Thyroid gland (tissue), 4 donors: ENCODE results near the gene C21orf58. TPM values are rescaled to one million over a fixed set of nuclear protein-coding genes. Genes with fewer than 3 reads are reported as not detected.

ENCODE experiments used
- DNase-seq, 2 donors: peaks; one replicate each; pipeline ENCODE4 v3.0.0-alpha.2; 2019
- H3K27ac ChIP-seq, 3 donors: fragments of 200-600 bp; sonication (generic); 1 replicate in 2 of 3; 2 replicates in 1 of 3; pipeline ENCODE4 v1.5.1; 2016 to 2019; ENCODE audit warnings: mild to moderate bottlenecking in 1 of 3, moderate library complexity in 1 of 3
- H3K27me3 ChIP-seq: fragments of 200-600 bp; sonication (generic); one replicate; pipeline ENCODE4 v1.5.1; 2019
- H3K36me3 ChIP-seq, 2 donors: fragments of 200-600 bp; sonication (generic); one replicate each; pipeline ENCODE4 v1.5.1; 2016 to 2019
- H3K4me1 ChIP-seq, 2 donors: fragments of 200-600 bp; sonication (generic); one replicate each; pipeline ENCODE4 v1.5.1; 2017 to 2019
- H3K4me3 ChIP-seq, 3 donors: fragments of 200-600 bp; sonication (generic); replicated peaks in 1 of 3; 1 replicate in 2 of 3; 2 replicates in 1 of 3; pipeline ENCODE4 v1.5.1; 2016; ENCODE audit warnings: mild to moderate bottlenecking in 1 of 3
- H3K9me3 ChIP-seq: fragments of 200-600 bp; sonication (generic); one replicate; pipeline ENCODE4 v1.5.1; 2017
- CTCF ChIP-seq, 6 experiments: fragments of 200-600 bp in 3 of 6; fragments of 450-650 bp in 3 of 6; sonication (generic) in 3 of 6; IDR thresholded peaks; one replicate each; pipeline ENCODE4 v1.5.1; 2016 to 2019; ENCODE audit warnings: antibody characterized with exemption in 6 of 6, mild to moderate bottlenecking in 2 of 6, inconsistent platforms in 1 of 6, moderate library complexity in 1 of 6
- POLR2A ChIP-seq, 2 donors: fragments of 450-650 bp; IDR thresholded peaks; one replicate each; pipeline ENCODE4 v1.6.1; 2017; ENCODE audit warnings: antibody characterized with exemption in 2 of 2, mild to moderate bottlenecking in 2 of 2, moderate library complexity in 1 of 2
- WGBS, 2 donors: methylation state at CpG; one replicate each; pipeline ENCODE4 v1.1.5; 2017; 5-methylcytosine and 5-hydroxymethylcytosine counted together
- intact Hi-C: fragments of 100-400 bp; cut with DNase I; formaldehyde crosslinking; loops from one replicate; pipeline ENCODE4 v1.15.1; 2023
- total RNA-seq, 4 donors: library from RNA; depleted of rRNA; stranded (reverse); fragments of >200 nt; gene quantifications; one replicate each; pipeline ENCODE4 v1.2.3, GENCODE V29; 2016

The C21orf58 gene
- total RNA-seq, 4 donors from 2014 or later, result 0.89 to 2.2 (median 1.7) TPM

GRCh38 chr21:46334351-46335140, 10.9 kb upstream of the C21orf58 start:
- Histone ChIP-seq H3K4me3 (no peak overlapping the region), H3K9me3 (no peaks in the 10 kb centered on the region), H3K4me1 (no peaks in the 10 kb centered on the region), H3K27me3 (no peaks in the 10 kb centered on the region), H3K36me3 (peaks cover 21 to 25% of the 10 kb centered on the region in 2 donors), H3K27ac (no peak overlapping the region)
- TF ChIP-seq CTCF (IDR thresholded peaks at IDR 0.05) (no peak), POLR2A (IDR thresholded peaks at IDR 0.05) (no peak)
- DNase-seq, result no peak
- WGBS, 2 donors, result 91 to 94% methylated on average over 11 to 12 of the region's 12 CpGs
- intact Hi-C loops, result no loop called here

GRCh38 chr21:46329796-46330195, 6.1 kb upstream of the C21orf58 start:
- intact Hi-C loops, result no loop called here
- TF ChIP-seq CTCF (IDR thresholded peaks at IDR 0.05), result no peak
- no peak for TF ChIP-seq POLR2A (IDR thresholded peaks at IDR 0.05)
- peaks cover 0 to 6% of the 10 kb centered on the region in 2 donors for H3K36me3 ChIP-seq
- no peak for DNase-seq
- 87 to 100% methylated on average over 2 of the region's 2 CpGs for WGBS, 2 donors
- H3K9me3 ChIP-seq, result no peaks in the 10 kb centered on the region
- peaks cover 0 to 10% of the 10 kb centered on the region in 2 donors for H3K4me1 ChIP-seq
- H3K27me3 ChIP-seq, result no peaks in the 10 kb centered on the region
- H3K27ac ChIP-seq, result no peak overlapping the region
- H3K4me3 ChIP-seq, result no peak overlapping the region

- intact Hi-C loops, result no loop called here
- Histone ChIP-seq H3K27me3 (no peaks in the 10 kb centered on the region), H3K36me3 (no peaks in the 10 kb centered on the region), H3K9me3 (no peaks in the 10 kb centered on the region), H3K27ac (no peak overlapping the region), H3K4me3 (no peak overlapping the region), H3K4me1 (peaks cover under 1 to 12% of the 10 kb centered on the region in 2 donors)
- no peak for DNase-seq
- WGBS, 2 donors, result 76 to 80% methylated on average over 5 of the region's 5 CpGs
- TF ChIP-seq POLR2A (IDR thresholded peaks at IDR 0.05) (no peak), CTCF (IDR thresholded peaks at IDR 0.05) (no peak)
Observed at GRCh38 chr21:46328151-46328550, 4.5 kb upstream of the C21orf58 start.

GRCh38 chr21:46327711-46328110, 4.0 kb upstream of the C21orf58 start:
- Histone ChIP-seq H3K4me3 (no peak overlapping the region), H3K27ac (no peak overlapping the region), H3K4me1 (peaks cover 5 to 16% of the 10 kb centered on the region in 2 donors), H3K36me3 (no peaks in the 10 kb centered on the region), H3K27me3 (no peaks in the 10 kb centered on the region), H3K9me3 (no peaks in the 10 kb centered on the region)
- no peak for TF ChIP-seq CTCF (IDR thresholded peaks at IDR 0.05)
- TF ChIP-seq POLR2A (IDR thresholded peaks at IDR 0.05), result no peak
- 87 to 95% methylated on average over 3 to 4 of the region's 4 CpGs for WGBS, 2 donors
- DNase-seq, result no peak
- intact Hi-C loops, result no loop called here

DNA sequence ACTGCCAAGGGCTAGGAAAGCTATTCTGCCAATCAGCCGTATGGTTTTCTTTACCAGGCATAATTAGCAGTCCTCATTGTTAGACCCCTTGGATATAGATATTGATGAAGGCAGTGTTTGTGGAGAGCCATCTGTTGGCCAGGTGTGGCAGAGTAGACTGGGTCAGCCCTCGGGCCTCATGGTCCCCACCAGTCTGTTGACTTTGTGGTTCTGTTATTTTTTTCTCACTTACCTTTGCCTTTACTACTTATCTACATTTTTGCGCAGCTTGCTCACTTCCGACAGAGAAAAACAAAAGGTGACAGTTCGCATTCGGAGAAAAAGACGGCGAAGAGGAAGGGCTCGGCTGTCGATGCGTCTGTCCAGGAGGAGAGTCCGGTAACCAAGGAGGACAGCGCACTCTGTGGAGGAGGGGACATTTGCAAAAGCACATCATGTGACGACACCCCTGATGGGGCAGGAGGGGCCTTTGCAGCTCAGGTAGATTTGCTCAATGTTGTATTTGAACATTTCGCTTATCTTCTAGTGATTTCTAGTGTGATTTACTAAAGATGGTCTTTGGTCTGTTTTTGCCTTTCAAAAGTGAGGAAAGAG, 2.5 kb upstream of the C21orf58 start:
- Histone ChIP-seq H3K36me3 (no peaks in the 10 kb centered on the region), H3K27ac (no peak overlapping the region), H3K9me3 (no peaks in the 10 kb centered on the region), H3K4me1 (peaks cover 9 to 23% of the 10 kb centered on the region in 2 donors), H3K4me3 (no peak overlapping the region), H3K27me3 (no peaks in the 10 kb centered on the region)
- intact Hi-C loops, result no loop called here
- no peak for DNase-seq
- TF ChIP-seq POLR2A (IDR thresholded peaks at IDR 0.05) (no peak), CTCF (IDR thresholded peaks at IDR 0.05) (no peak)
- WGBS, 2 donors, result 95 to 96% methylated on average over 15 of the region's 15 CpGs
